G401.6 (cell line): ENCODE measurements around the gene SLC39A1.
"Not testable (repeated sequence)": the region's sequence is repeated elsewhere in the genome, so short reads cannot be mapped to it uniquely, and the experiment has no call there.

ENCODE experiments used
- FAIRE-seq: peaks from 2 replicates; lab custom pipeline; 2012; peaks lifted over from hg19 to GRCh38; lab: Jason Lieb, UNC

SLC39A1 gene

GRCh38 chr1:153929426-153929825, 33.9 kb downstream of the SLC39A1 start:
- no peak for FAIRE-seq

GRCh38 chr1:153928791-153929341, 34.5 kb downstream of the SLC39A1 start:
- FAIRE-seq = no peak

GRCh38 chr1:153928245-153928644, 35.1 kb downstream of the SLC39A1 start:
- FAIRE-seq = no peak

- FAIRE-seq = no peak
These were observed 36.9 kb downstream of the SLC39A1 start for GRCh38 chr1:153926405-153926804.

- FAIRE-seq = peak; percentile 95
These were observed 40.1 kb downstream of the SLC39A1 start, which contains the start of gene GATAD2B for GRCh38 chr1:153922972-153923925. GATAD2B (minus strand) TSS chr1:153922972; CDS start chr1:153828347, 94,625 bp downstream.

- FAIRE-seq = no peak
These were observed 41.0 kb downstream of the SLC39A1 start for GRCh38 chr1:153922076-153922971.

- no peak for FAIRE-seq
These were observed 41.6 kb downstream of the SLC39A1 start for GRCh38 chr1:153921803-153922075.

GRCh38 chr1:153921080-153921802, 42.1 kb downstream of the SLC39A1 start:
- no peak for FAIRE-seq

GRCh38 chr1:153919876-153920852, 43.2 kb downstream of the SLC39A1 start:
- no peak for FAIRE-seq

- no peak for FAIRE-seq
These were observed 47.0 kb downstream of the SLC39A1 start for GRCh38 chr1:153916297-153916696.

- FAIRE-seq = no peak
These were observed 51.0 kb downstream of the SLC39A1 start for GRCh38 chr1:153912349-153912748.

- not testable (repeated sequence) for FAIRE-seq
These were observed 52.8 kb downstream of the SLC39A1 start for GRCh38 chr1:153910560-153910959.
